GM21367 (cell line): Measurements from ENCODE around the gene ARHGAP6.
"Not testable (repeated sequence)": the region's sequence is repeated elsewhere in the genome, so short reads cannot be mapped to it uniquely, and the experiment has no call there.

ENCODE experiments used
- ATAC-seq: cut with Tn5 transposase; IDR thresholded peaks from one replicate; pipeline ENCODE4 v1.9.1; 2021; ENCODE audit not compliant: unreplicated experiment

ARHGAP6 gene

DNA sequence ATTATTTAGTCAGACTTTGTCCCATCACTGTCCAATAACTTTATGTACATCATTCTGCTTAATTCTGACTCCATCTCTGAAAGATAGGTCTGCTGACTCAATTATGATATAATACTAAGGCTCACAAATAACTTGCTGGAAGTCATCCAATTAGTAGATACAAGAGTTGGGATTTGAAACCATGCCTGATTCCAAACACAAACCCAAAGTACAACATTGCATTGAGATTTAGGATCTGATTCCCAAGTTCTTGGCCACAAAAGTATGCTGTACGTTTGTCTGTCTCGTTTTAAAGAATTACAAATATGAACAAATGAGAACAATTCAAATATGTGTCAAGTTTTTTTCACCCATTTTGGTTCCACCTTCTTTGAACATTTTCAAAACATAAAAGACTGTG, 263.8 kb downstream of the ARHGAP6 start:
- ATAC-seq = no peak

DNA sequence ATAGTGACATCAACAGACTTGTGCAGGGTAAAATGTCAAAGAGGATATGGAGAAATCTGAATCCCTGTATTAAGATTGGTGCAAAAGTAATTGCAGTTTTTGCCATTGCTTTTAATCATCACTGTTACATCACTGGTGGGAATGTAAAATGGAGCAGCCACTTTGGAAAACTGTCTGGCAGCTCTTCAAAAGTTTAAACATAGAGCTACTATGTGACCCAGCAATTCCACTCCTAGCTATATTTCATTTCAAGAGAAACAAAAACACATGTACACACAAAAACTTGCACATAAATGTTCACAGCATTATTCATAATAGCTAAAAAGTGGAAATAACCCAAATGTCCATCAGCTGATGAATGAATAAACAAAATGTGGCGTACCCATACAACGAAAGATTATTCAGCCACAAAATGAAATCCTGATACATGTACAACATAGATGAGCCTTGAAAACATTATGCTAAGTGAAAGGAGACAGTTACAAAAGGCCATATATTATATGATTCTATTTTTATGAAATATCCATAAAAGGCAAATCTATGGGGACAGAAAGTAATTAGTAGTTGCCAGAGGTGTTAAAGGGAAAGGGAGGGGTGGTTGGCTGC, 266.1 kb downstream of the ARHGAP6 start:
- no peak for ATAC-seq

DNA sequence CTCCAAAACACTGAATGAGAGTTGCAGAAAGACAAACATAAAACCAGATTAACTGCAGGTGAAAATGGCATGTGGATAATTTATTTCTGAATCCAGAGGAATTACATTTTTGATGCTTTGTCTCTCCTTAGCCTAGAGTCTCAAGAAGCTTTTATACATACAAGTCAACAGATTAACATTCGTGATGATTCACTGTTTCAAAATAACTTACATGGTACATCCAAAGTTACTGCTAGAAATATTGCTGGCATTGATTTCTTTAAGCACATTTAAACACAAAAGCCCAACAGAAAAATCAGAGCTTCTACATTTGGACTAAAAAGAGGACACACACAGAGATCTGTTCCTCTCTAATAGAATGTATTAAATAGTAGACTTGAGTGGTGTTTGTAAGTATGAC, 266.9 kb downstream of the ARHGAP6 start:
- no peak for ATAC-seq

DNA sequence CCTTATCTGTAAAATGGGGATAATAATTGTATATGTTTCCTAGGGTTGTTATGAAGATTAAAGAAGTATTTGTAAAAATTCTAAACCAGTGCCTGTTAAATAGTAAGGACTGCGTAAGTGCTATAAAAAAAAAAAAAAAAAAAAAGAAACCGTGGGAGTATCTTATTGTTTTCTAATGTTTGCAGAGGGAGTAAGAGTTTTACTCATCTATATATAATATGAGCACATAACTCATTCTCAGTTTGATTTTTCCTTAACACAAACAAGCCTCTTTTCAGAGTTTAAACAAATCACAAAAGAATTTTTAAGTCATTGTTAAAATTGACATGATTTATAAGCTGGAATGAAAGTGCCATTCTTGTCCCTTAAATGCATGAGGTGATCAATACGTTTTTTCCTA, 267.6 kb downstream of the ARHGAP6 start:
- no peak for ATAC-seq

DNA sequence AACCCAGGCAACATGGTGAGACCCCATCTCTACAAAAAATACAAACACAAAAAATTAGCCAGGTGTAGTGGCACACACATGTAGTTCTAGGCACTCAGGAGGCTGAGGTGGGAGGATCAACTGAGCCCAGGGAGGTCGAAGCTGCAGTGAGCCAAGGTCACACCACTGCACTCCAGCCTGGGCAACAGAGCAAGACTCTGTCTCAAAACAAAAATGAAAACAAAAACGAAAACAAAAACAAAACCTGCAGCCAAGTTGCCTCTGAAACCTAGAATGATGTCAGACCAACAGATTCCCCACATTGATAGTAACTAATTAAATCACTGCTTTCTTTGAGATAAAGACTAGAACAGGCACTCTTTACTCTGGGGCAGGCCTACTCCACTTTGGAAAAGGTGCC, 268.0 kb downstream of the ARHGAP6 start:
- no peak for ATAC-seq

DNA sequence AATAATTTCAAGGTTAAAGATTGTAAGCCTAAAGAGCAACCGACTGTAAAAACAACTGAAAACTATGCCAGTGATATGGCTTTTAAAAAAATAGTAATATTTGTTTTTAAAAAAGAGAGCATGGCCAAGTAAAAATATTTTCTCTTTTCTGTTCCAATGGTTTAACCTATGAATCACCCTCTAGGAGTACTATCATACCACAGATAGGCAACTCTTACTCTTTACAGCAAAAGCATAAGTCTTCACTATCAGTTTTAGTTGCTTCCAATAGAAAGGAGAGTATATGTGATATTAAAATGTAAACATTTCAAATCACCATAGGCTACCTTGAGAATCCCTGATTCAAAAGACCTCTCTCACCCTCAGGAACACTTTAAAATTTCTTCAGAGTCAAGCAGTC, 269.9 kb downstream of the ARHGAP6 start:
- no peak for ATAC-seq

DNA sequence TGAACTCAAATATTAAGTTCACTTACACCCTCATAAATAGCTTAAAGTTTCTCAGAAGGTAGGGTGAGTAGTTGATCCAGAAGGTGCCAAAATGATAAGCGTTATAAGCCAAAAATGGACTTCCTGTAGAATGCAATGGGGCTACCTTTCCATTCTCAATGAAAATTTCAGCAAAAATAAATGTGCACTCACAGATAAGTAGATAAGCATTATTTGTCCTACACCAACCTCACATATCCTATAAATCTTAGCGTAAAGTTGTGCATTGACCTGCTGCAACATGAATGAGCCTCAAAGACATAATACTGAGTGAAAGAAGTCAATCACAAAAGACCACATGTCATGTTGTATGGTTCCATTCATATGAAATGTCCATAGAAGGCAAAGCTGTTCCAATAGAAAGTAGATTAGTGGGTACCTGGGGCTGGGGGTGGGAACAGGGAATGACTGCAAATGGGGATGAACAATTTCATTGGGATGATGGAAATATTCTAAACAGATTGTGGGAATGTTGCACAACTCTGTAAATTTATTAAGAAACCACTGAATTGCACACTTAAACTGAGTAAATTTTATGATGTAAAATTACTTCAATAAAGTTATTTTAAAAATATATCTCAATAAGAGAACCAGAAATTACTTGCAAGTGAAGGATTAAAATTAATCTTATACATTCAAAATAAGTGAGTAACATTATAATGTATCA, 271.6 kb downstream of the ARHGAP6 start:
- no peak for ATAC-seq

DNA sequence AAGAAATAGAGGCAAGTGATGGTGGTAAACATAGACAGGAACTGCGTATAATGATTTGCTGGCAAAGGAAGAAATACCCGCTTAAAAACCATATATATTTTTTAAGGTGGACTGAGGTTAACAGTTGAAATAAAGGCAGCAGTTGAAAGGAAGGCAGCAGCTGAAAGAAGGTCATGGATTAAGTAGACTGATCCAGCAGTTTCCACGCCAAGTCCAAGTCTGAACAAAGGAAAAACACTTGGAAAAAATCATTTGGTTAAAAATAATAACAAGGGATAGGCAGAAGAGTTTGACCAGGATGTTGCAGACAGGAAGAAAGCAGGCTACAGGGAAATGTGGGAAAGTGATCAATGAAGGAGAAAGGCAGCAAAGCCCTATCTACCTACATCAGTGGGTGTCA, 278.9 kb downstream of the ARHGAP6 start:
- no peak for ATAC-seq

DNA sequence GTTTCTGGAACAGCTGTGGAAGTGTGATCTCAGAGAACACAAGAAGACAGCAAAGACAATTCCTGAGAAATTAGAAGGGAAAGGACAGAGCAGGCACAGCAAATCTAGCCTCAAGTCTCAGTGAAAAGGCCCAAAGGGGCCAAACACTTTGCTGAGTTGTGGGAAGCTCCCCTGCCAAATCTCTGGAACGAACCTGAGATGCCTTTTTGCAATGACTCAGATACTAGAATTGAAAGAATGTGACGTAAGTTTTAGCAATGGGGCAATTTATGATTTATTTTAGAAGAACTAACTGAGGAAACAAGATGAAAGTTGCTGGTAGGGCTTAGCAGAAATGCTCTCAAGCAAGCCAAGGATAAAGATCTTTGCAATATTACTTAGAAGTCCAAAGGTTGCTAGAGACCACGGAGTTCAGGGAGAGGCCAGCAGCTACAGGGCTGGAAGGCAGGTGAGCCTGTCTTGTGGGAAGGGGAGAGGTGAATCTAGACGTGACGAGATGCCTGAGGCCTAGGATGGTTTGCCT, 279.7 kb downstream of the ARHGAP6 start:
- ATAC-seq = no peak

DNA sequence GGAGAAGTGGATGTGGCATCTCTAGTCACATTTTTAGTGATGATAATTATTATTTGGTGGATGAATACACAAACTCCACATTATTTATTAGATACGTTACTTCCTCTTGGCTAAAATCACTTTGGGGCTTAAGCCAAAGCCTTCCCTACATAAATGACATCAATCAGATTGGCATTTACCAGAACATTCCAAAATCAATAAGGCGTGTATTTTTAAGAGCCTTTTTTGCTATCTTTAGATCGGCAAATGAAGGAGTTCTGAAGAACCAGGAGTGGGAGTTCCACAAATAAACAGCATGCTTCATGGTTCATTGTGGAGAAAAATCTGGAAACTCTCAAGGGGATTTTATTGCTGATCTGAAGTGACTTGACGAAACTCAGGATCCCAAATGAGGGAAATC, 282.8 kb downstream of the ARHGAP6 start:
- no peak for ATAC-seq

DNA sequence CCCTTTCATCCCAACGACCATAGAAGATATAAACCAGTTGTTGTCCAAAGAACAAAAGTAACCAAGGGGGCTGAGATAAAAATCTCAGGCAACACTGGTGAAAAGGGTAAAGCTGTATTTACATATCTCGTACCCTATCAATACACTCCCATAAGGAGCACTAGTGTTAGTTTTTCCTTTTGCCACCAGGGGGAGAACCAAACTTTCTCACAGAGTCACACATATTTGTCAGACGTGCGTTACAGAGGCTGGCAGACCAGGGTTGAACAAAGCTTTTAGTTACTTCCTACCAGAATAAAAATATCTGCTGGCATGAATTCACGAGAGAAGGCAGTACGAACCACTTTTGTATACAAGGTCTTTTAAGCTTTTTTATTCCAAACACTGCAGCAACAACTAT, 284.3 kb downstream of the ARHGAP6 start:
- ATAC-seq = peak; percentile 91

DNA sequence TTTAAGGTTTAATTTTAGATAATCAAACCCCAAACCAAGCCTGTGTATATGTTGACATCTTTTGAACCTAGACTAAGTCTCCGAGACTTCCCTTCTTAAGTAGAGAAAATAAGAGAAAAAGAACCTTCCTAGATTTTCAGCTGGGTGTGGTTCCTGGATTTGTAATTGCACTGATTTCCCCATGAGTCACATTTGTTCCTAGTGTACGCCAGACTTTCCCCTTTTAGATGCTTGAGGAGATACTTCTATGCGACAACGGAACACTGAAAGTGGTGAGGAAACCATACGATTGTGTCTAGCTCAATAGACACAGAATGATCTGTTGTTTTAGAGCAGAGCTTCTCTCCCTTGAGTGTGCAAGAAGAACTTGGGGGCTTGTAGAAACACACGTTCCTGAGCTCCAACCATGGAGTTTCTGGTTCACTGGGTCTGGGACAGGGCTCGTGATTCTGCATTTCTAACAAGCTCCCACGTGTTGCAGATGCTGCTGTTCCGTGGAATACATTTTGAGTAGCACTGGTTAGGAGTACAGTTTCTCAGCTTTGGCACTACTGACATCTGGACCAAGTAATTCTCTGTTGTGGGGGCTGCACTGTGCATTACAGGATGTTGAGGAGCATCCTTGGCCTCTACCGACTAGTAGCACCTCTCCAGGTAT, 285.4 kb downstream of the ARHGAP6 start:
- ATAC-seq = no peak

DNA sequence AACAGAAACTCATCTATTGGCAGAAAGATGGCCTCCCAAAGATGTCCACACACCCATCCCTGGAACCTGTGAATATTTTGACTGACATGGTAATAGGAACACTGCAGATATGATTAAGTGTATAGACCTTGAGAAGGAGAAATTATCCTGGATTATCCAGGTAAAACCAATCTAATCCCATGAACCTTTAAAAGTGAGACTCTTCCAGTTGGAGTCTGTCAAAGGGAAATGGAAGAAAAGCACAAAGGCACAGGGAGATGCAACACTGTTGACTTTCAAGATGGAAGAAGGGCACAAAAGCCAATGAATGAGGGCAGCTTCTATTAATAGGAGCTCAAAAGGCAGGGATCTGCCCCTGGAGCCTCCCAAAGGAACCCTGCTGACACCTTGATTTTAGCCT, 289.6 kb downstream of the ARHGAP6 start:
- ATAC-seq = no peak

DNA sequence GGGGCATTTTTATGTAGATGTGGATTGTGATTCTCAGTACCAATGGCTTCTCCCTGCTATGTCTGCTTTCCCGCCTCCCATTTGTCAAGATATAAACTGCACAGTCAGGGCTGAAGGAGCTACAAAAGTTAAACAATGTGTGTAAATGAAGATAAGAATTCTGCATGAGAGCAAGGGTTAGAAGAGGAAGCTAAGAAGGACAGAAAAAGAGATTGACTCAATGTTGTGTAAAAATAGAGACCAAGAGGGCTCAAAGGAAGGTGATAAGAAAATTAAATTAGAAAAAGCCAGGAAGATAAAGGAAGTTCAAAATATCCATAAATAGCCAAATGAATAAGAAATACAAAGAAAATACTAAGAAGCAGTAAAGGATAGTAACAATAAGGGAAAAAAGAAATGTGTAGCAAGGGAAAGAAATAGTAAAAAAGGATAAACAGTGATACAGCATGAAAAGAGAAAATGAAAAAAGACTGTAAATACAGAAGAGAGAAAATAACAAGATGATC, 290.1 kb downstream of the ARHGAP6 start:
- no peak for ATAC-seq

DNA sequence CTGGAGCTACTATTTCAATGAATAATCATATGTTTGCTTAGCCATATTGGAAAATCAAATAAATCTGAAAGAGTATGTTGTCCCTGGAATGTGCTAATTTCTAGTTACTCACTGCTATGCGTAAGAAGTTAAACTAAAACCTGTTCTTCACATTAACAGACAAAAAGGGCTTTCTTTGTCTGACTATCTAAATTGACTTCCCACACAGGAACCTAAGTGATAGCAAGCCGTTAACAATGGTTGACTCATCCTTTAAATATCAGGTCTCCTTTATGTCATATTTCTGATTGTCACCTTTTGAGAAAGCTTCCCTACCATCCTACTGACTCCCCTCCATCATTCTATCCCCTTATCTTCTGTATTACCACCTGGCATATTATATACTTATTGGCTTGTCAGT, 291.1 kb downstream of the ARHGAP6 start:
- no peak for ATAC-seq

DNA sequence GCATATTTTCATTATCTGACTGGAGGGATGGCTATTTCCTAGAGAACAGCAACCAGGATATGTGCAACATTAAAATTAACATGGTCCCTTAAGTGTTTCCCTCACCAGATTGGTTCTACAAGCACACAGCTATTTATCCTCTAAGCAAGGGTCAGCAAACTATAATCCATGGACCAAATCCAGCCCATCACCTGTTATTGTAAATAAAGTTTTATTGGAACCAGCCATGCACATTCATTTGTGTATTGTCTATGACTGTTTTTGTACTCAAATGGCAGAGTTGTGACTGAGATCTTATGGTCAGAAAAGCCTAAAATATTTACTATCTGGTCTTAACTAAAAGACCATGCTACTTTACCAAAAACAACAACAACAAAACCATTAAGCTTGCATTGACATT, 294.6 kb downstream of the ARHGAP6 start:
- no peak for ATAC-seq

DNA sequence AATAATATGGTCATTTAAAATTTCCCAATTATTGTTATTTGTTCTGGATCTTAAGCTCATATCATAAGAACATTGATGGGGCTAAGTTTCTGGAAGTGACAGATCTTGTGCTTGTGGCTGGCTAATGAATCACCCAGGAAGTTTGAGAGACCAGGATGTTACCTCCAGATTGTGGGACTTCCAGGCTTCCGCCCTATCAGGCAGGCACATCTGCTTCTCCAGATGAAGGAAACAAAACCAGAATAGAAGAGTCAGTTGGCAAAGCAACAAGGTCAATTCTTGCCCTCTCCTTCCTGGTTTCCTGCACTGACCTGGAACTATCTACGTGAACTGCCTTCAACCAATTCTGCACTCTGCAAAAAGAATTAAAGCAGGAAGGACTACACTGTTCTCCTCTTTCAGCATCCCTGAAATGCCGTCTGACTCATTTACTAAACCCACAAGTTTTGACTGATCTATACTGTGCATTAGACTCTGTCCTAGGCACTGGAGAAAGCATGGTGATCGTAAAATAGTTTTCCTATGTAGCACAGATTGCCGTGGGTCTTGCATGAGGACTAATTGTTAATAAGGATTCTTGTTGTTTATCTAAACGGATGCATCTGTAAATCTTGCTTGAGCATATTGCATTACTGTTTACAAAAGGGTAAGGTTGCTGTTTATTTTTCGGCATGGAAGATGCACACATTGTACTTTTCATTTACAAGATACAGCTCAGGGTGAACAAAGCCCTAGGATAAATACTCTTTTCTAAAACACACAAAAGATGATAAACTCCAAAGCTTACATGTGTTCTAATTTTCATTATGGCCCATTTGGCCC, 297.9 kb downstream of the ARHGAP6 start:
- no peak for ATAC-seq

DNA sequence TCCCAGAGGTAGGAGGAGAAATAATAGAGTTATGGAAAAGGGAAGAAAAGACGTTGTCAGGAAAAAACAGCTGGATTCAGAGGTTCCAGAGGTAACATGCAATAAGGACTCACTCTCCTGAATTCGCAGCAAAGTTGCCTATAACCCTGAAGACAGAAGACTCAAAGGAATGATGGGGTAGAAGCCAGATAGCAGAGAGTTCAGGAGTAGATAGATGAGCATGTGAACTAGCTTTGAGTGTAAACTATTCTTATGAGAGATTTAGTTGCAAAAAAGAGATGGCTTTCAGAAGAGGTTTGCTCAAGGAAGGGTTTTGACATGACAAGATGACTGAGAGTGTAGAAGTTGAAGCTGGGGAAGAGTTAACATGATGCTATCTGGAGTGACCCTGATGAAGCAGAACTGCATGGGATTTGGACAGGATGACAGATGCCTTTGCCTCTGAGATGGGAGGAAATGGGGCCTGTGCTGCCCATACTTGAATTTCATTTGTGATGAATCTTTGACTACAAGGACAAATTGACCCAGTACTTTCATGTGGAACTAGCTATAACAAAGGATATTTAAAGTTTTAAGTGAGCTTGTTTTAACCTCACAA, 298.6 kb downstream of the ARHGAP6 start:
- ATAC-seq = no peak

DNA sequence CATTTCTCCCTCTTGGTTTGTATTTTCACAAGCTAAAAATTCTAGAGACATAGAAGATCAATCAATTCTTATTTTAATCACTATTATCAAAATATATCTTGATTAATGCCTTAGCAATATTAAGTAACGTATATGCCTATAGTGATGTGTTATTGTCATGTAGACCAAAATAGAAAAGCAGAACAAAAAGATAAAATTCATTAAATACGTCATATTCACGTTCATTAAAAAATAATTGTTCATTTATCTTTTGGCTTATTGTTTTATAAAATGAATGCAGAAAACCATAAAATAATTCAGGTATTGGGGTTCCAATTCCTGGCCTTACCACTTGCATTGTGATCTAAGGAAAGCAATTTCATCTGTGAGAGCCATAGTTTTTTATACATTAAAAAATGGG, 300.3 kb downstream of the ARHGAP6 start:
- ATAC-seq = no peak

DNA sequence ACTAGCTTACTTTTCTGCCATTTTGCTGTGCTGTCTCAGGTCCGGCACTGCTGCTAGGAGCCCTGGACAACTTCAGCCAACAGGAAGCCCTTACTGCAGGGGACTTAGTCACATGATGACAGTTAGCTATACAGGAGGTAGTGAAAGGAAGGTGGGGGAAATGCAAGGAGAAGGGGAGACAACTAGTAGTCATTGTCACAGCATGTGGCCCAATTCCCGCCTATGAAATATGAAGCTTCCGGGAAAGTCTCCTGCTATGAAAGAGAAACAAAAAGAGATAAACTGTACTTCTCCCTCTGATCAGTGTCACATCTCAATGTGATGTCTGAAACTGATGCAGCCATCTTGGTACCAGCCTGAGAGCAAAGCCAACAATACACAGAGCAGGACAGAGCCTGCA, 300.9 kb downstream of the ARHGAP6 start:
- ATAC-seq = no peak

DNA sequence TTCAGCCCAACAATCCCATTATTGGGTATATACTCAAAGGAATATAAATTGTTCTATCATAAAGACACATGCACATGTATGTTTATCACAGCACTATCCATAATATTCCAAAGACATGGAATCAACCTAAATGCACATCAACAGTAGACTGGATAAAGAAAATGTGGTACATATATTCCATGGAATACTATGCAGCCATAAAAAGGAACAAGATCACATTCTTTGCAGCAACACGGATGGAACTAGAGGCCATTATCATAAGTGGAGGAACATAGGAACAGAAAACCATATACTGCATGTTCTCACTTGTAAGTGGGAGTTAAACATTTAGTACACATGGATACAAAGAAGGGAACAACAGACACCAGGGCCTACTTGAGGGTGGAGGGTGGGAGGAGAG, 301.9 kb downstream of the ARHGAP6 start:
- not testable (repeated sequence) for ATAC-seq
